ENCODE results near the gene S100A14.
A peak's percentile ranks its signal among the peaks of the same experiment; 100 is the strongest.

The S100A14 gene

GRCh38 chr1:153616144-153616916, at the start of gene S100A14:
Gene S100A14 (minus strand): TSS chr1:153616325. CDS start chr1:153615858, 467 bp downstream.
- Histone ChIP-seq H3K4me2 (no peak within 1 kb of the TSS), H3K4me3 (no peak within 1 kb of the TSS), H3K4me1 (peaks cover 37% of the 10 kb centered on the region), H3K27ac (peak within 1 kb of the TSS; percentile 55), H3K27me3 (no peaks in the 10 kb centered on the region), H3K9me3 (peaks cover 12% of the 10 kb centered on the region; the same call in 1 of the 2 replicates), H4K20me1 (no peaks in the 10 kb centered on the region), H3K36me3 (peaks cover 23% of the 10 kb centered on the region), H3K9ac (no peak within 1 kb of the TSS)
- no peak for TF ChIP-seq Cebpa-rat (IDR thresholded peaks at IDR 0.05)

DNA sequence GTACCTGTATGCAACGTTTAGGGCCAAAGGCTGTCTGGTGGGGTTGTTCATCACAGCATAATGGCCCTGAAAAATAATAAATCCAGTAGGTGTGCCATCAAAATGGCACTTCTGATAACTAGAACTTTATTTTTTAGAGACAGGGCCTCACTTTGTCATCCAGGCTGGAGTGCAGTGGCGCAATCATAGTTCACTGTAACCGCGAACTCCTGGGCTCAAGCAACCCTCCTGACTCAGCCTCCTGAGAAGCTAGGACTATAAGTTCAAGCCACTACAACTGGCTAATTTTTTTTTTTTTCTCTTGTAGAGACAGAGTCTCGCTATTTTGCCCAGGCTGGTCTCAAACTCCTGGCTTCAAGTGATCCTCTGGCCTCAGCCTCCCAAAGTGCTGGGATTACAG, 47.1 kb upstream of the S100A14 start:
- Histone ChIP-seq H3K27ac (no peak overlapping the region), H3K9me3 (no peaks in the 10 kb centered on the region), H3K4me1 (peaks cover 30% of the 10 kb centered on the region), H3K27me3 (no peaks in the 10 kb centered on the region), H3K36me3 (peaks cover 85% of the 10 kb centered on the region), H3K4me2 (no peak overlapping the region), H4K20me1 (peaks cover 78% of the 10 kb centered on the region), H3K4me3 (no peak overlapping the region), H3K9ac (no peak overlapping the region)
- TF ChIP-seq Cebpa-rat (IDR thresholded peaks at IDR 0.05): no peak

DNA sequence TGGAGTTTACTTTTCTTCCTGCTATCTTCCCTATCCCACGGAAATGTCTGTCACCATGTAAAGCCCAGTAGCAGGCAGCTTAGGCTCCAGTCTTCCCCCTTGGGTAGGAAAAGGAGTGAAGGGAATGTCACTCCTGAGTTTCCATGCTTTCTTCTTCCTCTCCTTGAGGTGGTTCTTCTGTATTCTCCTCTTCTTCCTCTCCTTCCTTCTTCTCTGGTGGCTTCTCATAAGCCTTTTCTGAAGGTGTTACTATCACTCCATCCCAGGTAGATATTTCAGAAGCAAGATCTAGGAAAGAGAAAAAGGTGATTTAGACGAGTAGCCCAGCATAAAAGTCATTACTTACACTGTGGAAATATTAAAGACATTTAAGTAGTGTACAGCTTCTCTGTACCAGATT, 46.1 kb upstream of the S100A14 start:
- peaks cover 70% of the 10 kb centered on the region for H4K20me1 ChIP-seq

GRCh38 chr1:153661111-153661708, 45.1 kb upstream of the S100A14 start:
- 0 out of 2 replicates have a peak overlapping the region, but pooled peaks have one; percentile 22 for H3K27ac ChIP-seq
- H3K4me3 ChIP-seq: no peak overlapping the region
- H4K20me1 ChIP-seq: peaks cover 59% of the 10 kb centered on the region
- no peaks in the 10 kb centered on the region for H3K9me3 ChIP-seq
- peaks cover 65% of the 10 kb centered on the region for H3K36me3 ChIP-seq
- H3K4me1 ChIP-seq: peaks cover 29% of the 10 kb centered on the region
- no peak for TF ChIP-seq Cebpa-rat (IDR thresholded peaks at IDR 0.05)
- peak overlapping the region; percentile 32; the same call in 1 of the 2 replicates for H3K4me2 ChIP-seq
- peak overlapping the region; percentile 38; the same call in 1 of the 2 replicates for H3K9ac ChIP-seq
- H3K27me3 ChIP-seq: no peaks in the 10 kb centered on the region

More for the DNA sequence above, 46.1 kb upstream of the S100A14 start:
- Histone ChIP-seq H3K27me3 (no peaks in the 10 kb centered on the region), H3K9ac (no peak overlapping the region), H3K9me3 (no peaks in the 10 kb centered on the region), H3K4me3 (no peak overlapping the region), H3K36me3 (peaks cover 75% of the 10 kb centered on the region), H3K4me1 (peaks cover 29% of the 10 kb centered on the region), H3K4me2 (no peak overlapping the region), H3K27ac (no peak overlapping the region)
- TF ChIP-seq Cebpa-rat (IDR thresholded peaks at IDR 0.05): no peak

GRCh38 chr1:153659656-153660055, 43.5 kb upstream of the S100A14 start:
- H3K27ac ChIP-seq: peak overlapping the region; percentile 87; the same call in 1 of the 2 replicates

DNA sequence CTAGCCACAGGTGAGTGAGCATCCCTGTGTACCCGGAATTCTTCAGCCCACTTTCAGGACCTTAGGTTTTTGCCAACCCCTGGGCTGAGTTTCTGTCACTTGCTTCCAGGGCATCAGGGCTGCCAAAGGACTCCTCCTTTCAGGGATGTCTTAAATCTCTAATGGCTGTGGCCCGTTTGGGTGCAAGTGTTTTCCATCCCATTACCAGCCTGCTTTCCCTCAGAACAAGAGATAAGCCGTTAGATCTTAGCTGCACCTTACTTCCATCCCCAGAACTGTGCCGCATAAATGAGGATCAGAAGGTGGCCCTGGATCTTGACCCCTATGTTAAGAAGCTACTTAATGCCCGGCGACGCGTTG, 43.0 kb upstream of the S100A14 start:
- H3K27ac ChIP-seq: peak overlapping the region; percentile 87
- peak overlapping the region; percentile 95 for H3K4me2 ChIP-seq
- H3K4me3 ChIP-seq: peak overlapping the region; percentile 83
- no peaks in the 10 kb centered on the region for H3K27me3 ChIP-seq
- TF ChIP-seq Cebpa-rat (IDR thresholded peaks at IDR 0.05): no peak
- H3K9ac ChIP-seq: peak overlapping the region; percentile 91
- H3K9me3 ChIP-seq: no peaks in the 10 kb centered on the region
- peaks cover 42% of the 10 kb centered on the region for H4K20me1 ChIP-seq
- peaks cover 29% of the 10 kb centered on the region for H3K4me1 ChIP-seq
- peaks cover 44% of the 10 kb centered on the region for H3K36me3 ChIP-seq

More at GRCh38 chr1:153659656-153660055, 43.5 kb upstream of the S100A14 start:
- Histone ChIP-seq H3K4me1 (peaks cover 29% of the 10 kb centered on the region), H3K27me3 (no peaks in the 10 kb centered on the region), H4K20me1 (peaks cover 47% of the 10 kb centered on the region), H3K4me2 (peak overlapping the region; percentile 95), H3K9me3 (no peaks in the 10 kb centered on the region), H3K36me3 (peaks cover 49% of the 10 kb centered on the region), H3K4me3 (peak overlapping the region; percentile 83), H3K9ac (peak overlapping the region; percentile 91)
- TF ChIP-seq Cebpa-rat (IDR thresholded peaks at IDR 0.05): no peak

DNA sequence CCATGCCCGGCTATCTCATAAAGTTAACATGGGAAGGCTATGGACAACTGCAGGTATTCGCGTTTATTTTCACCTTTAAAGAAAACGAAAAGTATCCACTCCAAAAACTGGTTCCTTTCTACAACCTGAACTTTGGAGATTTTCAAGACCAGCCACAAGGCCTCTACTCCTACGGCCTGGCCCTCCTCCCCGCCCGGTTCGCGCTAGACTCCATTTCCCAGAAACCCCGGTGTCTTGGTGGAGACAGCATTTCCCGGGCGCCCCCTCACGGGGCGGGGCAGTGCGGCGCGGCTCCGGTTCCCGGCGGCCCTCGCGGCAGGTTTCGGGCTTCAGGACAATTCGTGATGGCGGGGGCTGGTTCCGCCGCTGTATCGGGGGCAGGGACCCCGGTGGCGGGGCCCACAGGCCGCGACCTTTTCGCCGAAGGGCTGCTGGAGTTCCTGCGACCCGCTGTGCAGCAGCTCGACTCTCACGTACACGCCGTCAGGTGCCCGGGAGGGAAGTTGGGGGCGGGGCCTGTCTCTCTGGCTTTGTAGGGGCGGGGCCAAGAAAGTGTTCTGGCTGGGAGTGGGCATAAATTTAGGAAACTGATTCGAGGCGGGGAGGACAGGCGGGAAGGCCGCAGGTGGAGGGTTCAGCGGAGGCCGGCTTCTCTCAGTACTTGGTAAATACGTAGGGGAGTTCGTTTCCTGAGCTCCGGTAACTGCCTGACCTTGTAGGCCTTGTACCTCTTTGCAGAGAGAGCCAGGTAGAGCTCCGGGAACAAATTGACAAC, 42.5 kb upstream of the S100A14 start, which contains the start of gene SNAPIN:
SNAPIN (plus strand) TSS at position 304 of the 775 bp plus-strand sequence; CDS start at position 345, 41 bp downstream.
- H4K20me1 ChIP-seq: peaks cover 39% of the 10 kb centered on the region
- peaks cover 29% of the 10 kb centered on the region for H3K4me1 ChIP-seq
- peak within 1 kb of the TSS; percentile 95 for H3K4me2 ChIP-seq
- peak within 1 kb of the TSS; percentile 91 for H3K9ac ChIP-seq
- TF ChIP-seq Cebpa-rat (IDR thresholded peaks at IDR 0.05): no peak
- H3K9me3 ChIP-seq: no peaks in the 10 kb centered on the region
- no peaks in the 10 kb centered on the region for H3K27me3 ChIP-seq
- H3K36me3 ChIP-seq: peaks cover 39% of the 10 kb centered on the region
- peak within 1 kb of the TSS; percentile 87 for H3K27ac ChIP-seq
- H3K4me3 ChIP-seq: peak within 1 kb of the TSS; percentile 83

GRCh38 chr1:153655333-153655732, 39.2 kb upstream of the S100A14 start:
- no peaks in the 10 kb centered on the region for H3K27me3 ChIP-seq

DNA sequence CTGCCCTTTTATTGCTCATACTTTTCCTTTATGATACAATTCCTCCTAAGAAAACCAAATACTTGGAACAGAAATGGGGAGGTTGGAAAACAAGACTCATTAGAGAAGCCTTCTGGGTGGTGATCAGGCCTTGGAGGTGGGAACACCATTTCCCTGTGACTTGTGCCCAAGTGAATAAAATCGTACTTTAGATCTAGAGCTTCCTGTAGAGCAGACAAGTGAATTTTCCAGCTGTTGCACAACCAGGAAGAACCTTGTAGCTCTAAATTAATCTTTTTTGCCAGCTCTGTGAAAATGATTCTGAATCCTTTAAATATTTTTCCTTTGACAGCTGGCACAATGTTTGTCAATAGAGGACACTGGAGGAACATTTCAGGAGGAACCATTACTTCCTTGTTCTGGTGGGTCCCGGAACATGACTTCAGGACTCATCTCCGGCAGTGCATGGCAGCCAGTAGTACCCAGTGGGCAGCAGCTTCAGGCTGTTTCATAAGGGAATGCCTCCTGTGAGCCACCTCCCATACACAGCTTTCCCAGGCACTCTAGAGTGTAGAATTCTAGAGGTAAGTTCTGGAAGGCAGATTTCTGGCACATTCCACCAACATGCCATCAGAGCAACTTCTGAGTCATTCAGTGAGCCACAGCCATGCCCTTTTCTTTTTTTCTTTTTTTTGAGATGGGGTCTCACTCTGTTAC, 36.8 kb upstream of the S100A14 start:
- TF ChIP-seq Cebpa-rat (IDR thresholded peaks at IDR 0.05): no peak
- no peak overlapping the region for H3K9ac ChIP-seq

More at GRCh38 chr1:153655333-153655732, 39.2 kb upstream of the S100A14 start:
- no peak overlapping the region for H3K9ac ChIP-seq
- H3K4me2 ChIP-seq: no peak overlapping the region
- no peak overlapping the region for H3K4me3 ChIP-seq
- H4K20me1 ChIP-seq: peaks cover 14% of the 10 kb centered on the region
- H3K9me3 ChIP-seq: no peaks in the 10 kb centered on the region
- no peak overlapping the region for H3K27ac ChIP-seq
- no peak for TF ChIP-seq Cebpa-rat (IDR thresholded peaks at IDR 0.05)
- H3K36me3 ChIP-seq: peaks cover 7% of the 10 kb centered on the region; the same call in 1 of the 2 replicates
- H3K4me1 ChIP-seq: peaks cover 18% of the 10 kb centered on the region

More for the DNA sequence above, 36.8 kb upstream of the S100A14 start:
- H3K9me3 ChIP-seq: no peaks in the 10 kb centered on the region
- no peaks in the 10 kb centered on the region for H4K20me1 ChIP-seq
- H3K27me3 ChIP-seq: no peaks in the 10 kb centered on the region
- peaks cover 19% of the 10 kb centered on the region for H3K4me1 ChIP-seq
- H3K27ac ChIP-seq: no peak overlapping the region
- H3K4me2 ChIP-seq: no peak overlapping the region
- H3K4me3 ChIP-seq: no peak overlapping the region
- no peaks in the 10 kb centered on the region for H3K36me3 ChIP-seq
